ENCODE measurements around the gene CYP4B1.

DNA sequence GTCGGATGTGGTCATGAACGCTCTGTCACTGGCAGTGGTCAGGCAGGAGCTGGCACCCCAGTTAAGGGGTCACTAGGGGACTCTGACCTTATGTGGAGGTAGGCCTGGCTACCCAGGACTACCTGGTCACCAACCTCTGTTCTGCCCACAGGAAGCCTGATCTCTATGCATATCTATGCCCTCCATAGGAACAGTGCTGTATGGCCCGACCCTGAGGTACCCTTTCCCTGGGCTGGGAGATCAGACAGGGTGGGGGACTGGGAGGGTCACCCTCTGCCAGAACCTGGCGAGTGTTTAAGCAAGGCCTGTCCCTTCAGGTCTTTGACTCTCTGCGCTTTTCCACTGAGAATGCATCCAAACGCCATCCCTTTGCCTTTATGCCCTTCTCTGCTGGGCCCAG lies 19.0 kb downstream of the CYP4B1 start:
- no peak for TF ChIP-seq ZNF549 (tag by site-specific recombination; IDR thresholded peaks at IDR 0.05)
- no peak for TF ChIP-seq RBAK (tag by site-specific recombination; IDR thresholded peaks at IDR 0.05)
- TF ChIP-seq ZBTB21 (tag by site-specific recombination; IDR thresholded peaks at IDR 0.05), result no peak
- TF ChIP-seq, protein P1, sequence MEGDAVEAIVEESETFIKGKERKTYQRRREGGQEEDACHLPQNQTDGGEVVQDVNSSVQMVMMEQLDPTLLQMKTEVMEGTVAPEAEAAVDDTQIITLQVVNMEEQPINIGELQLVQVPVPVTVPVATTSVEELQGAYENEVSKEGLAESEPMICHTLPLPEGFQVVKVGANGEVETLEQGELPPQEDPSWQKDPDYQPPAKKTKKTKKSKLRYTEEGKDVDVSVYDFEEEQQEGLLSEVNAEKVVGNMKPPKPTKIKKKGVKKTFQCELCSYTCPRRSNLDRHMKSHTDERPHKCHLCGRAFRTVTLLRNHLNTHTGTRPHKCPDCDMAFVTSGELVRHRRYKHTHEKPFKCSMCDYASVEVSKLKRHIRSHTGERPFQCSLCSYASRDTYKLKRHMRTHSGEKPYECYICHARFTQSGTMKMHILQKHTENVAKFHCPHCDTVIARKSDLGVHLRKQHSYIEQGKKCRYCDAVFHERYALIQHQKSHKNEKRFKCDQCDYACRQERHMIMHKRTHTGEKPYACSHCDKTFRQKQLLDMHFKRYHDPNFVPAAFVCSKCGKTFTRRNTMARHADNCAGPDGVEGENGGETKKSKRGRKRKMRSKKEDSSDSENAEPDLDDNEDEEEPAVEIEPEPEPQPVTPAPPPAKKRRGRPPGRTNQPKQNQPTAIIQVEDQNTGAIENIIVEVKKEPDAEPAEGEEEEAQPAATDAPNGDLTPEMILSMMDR (tag by site-specific recombination; IDR thresholded peaks at IDR 0.05), result no peak

Data from HEK293 (cell line).